Measurements from ENCODE around the gene DUSP22. TPM values are rescaled to one million over a fixed set of nuclear protein-coding genes. Genes with fewer than 3 reads are reported as not detected.
A peak's percentile ranks its signal among the peaks of the same experiment; 100 is the strongest.

Gene DUSP22
- total RNA-seq, 1 experiment from 2014 or later: 25.0 TPM

- H3K23ac ChIP-seq (ENCODE audit: insufficient read length, low read depth, low read length): no peak overlapping the region
- no peak overlapping the region for H2AK5ac ChIP-seq (ENCODE audit: insufficient read length, low read length)
- H3K56ac ChIP-seq (ENCODE audit: insufficient read length, low read depth, low read length): no peak overlapping the region
- no peak overlapping the region for H4K5ac ChIP-seq (ENCODE audit: insufficient read length, low read depth, low read length)
- Mint-ChIP-seq H3K36me3 (ENCODE audit: insufficient read depth in 1 of 3, low read depth in 3 of 3) (peaks cover 0 to 13% (median 5%) of the 10 kb centered on the region in 3 experiments; a peak in 5 of 7 replicates), H3K4me1 (peaks cover 6 to 7% of the 10 kb centered on the region in 2 experiments), H3K27me3 (ENCODE audit: low read depth) (peaks cover 28% of the 10 kb centered on the region), H3K9me3 (peaks cover 71 to 77% of the 10 kb centered on the region in 2 experiments), H3K27ac (peak overlapping the region in 1 of 3 experiments; percentile 15; a peak in 1 of 7 replicates), H3K4me3 (no peak overlapping the region)
- no CpG with 5 or more reads among the region's 11 CpGs for whole genome bisulfite sequencing (ENCODE audit: extremely low coverage, insufficient read length, low lambda C conversion rate)
- no peak overlapping the region for H2AFZ ChIP-seq (ENCODE audit: low read length)
- H3K27ac ChIP-seq (ENCODE audit: insufficient read length, low read depth, low read length): no peak overlapping the region
- no peak overlapping the region for H2BK15ac ChIP-seq (ENCODE audit: low read depth, low read length)
- H3T11ph ChIP-seq (ENCODE audit: low read length): no peak overlapping the region
- H3K18ac ChIP-seq (ENCODE audit: insufficient read length, low read depth, low read length): no peak overlapping the region
- H3K4ac ChIP-seq (ENCODE audit: low read depth, low read length): no peak overlapping the region
- H3K79me2 ChIP-seq (ENCODE audit: insufficient read depth, low read length): no peaks in the 10 kb centered on the region
- no peak overlapping the region for H2BK20ac ChIP-seq (ENCODE audit: low read depth, low read length, poor library complexity, severe bottlenecking)
- no peak overlapping the region for H3K4me2 ChIP-seq (ENCODE audit: insufficient read depth, insufficient read length, low read length)
- peaks cover 63% of the 10 kb centered on the region for H3K9me3 ChIP-seq (ENCODE audit: control insufficient read depth, low read depth, low read length)
- no peaks in the 10 kb centered on the region for H3K4me1 ChIP-seq (ENCODE audit: insufficient read depth, low read length)
- no peaks in the 10 kb centered on the region for H3K79me1 ChIP-seq (ENCODE audit: insufficient read depth, low read depth, low read length, poor library complexity, severe bottlenecking)
- H2BK12ac ChIP-seq (ENCODE audit: insufficient read length, low read depth, low read length): no peak overlapping the region
- no peak overlapping the region for H3K14ac ChIP-seq (ENCODE audit: insufficient read depth, low read length)
- no peak overlapping the region for H2BK120ac ChIP-seq (ENCODE audit: low read depth, low read length, poor library complexity, severe bottlenecking)
- H3K27me3 ChIP-seq (ENCODE audit: insufficient read depth, low read length): no peaks in the 10 kb centered on the region
- no peak for DNase-seq
- no peak for TF ChIP-seq CTCF (conservative IDR thresholded peaks at IDR 0.05)
- H2BK5ac ChIP-seq (ENCODE audit: insufficient read length, low read length): no peak overlapping the region
- H4K20me1 ChIP-seq (ENCODE audit: control insufficient read depth, insufficient read depth, insufficient read length): no peaks in the 10 kb centered on the region
- peaks cover 3% of the 10 kb centered on the region for H3K23me2 ChIP-seq (ENCODE audit: insufficient read length, low read depth, low read length, poor library complexity, severe bottlenecking)
- no peak overlapping the region for H4K91ac ChIP-seq (ENCODE audit: insufficient read length, low read depth, low read length)
- no peak overlapping the region for H4K8ac ChIP-seq (replicated peaks; ENCODE audit: insufficient read length, low read depth, low read length)
- H3K9ac ChIP-seq (ENCODE audit: extremely low read depth, insufficient read length, low read length): no peak overlapping the region
Measured at GRCh38 chr6:378958-379409, 86.7 kb downstream of the DUSP22 start.

All from H9 (cell line).